Type B pancreatic cell (in vitro differentiated cells): ENCODE measurements around the gene SPG21. TPM values are rescaled to one million over a fixed set of nuclear protein-coding genes. Genes with fewer than 3 reads are reported as not detected.

Source experiments
- DNase-seq: peaks from one replicate; pipeline ENCODE4 v3.0.0; 2021; ENCODE audit warnings: mixed read lengths; ENCODE audit not compliant: unreplicated experiment; ENCODE audit errors: extremely low spot score
- H3K27ac Mint-ChIP-seq: 2 replicates; pipeline ENCODE4 v1.8.0; 2021; ENCODE audit warnings: mild to moderate bottlenecking, mixed read lengths
- H3K27me3 Mint-ChIP-seq: 2 replicates; pipeline ENCODE4 v1.8.0; 2021; ENCODE audit warnings: mixed read lengths
- H3K36me3 Mint-ChIP-seq: 2 replicates; pipeline ENCODE4 v1.8.0; 2021; ENCODE audit warnings: mixed read lengths
- H3K4me1 Mint-ChIP-seq: one replicate; pipeline ENCODE4 v1.8.0; 2021; ENCODE audit warnings: mixed read lengths; ENCODE audit not compliant: unreplicated experiment
- H3K4me3 Mint-ChIP-seq: 2 replicates; pipeline ENCODE4 v1.8.0; 2021; ENCODE audit warnings: mild to moderate bottlenecking, mixed read lengths
- H3K9me3 Mint-ChIP-seq: 2 replicates; pipeline ENCODE4 v1.8.0; 2021; ENCODE audit warnings: mixed read lengths
- total RNA-seq: library from RNA; stranded (reverse); gene quantifications from 2 replicates; pipeline ENCODE4 v1.2.1, GENCODE V29; 2021; ENCODE audit warnings: low replicate concordance
- TF ChIP-seq, protein P1 (sequence below): fragments of 200-600 bp; sonication (generic); conservative IDR thresholded peaks from 2 replicates; pipeline ENCODE4 v1.5.0; 2021; ENCODE audit warnings: antibody characterized with exemption, mild to moderate bottlenecking

The SPG21 gene
- total RNA-seq, 1 donor from 2014 or later, result 80.7 TPM

DNA sequence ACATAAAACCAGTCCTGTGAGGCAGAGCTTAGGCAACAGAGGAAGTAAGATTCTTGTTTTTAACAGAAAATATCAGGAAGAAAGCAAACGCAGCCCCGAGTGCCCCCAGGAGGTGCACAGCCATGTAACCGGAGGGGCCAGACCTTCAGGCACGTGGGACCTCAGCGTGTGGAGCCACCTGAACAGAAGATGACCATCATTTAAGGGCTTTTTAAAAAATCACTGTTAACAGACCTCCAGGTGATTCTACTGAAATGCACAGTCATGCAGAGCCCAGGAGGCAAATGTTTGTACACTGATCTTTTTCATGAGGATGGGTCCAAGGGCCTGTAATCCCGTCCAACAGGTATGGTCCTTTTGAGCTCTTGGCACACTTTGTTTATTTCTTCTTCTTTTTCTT lies 38.8 kb downstream of the SPG21 start:
- Mint-ChIP-seq H3K4me1 (no peaks in the 10 kb centered on the region), H3K4me3 (no peak overlapping the region), H3K27me3 (no peaks in the 10 kb centered on the region), H3K27ac (peak overlapping the region; percentile 90), H3K36me3 (peaks cover 18% of the 10 kb centered on the region), H3K9me3 (peaks cover 15% of the 10 kb centered on the region)
- no peak for DNase-seq
- TF ChIP-seq, protein P1, sequence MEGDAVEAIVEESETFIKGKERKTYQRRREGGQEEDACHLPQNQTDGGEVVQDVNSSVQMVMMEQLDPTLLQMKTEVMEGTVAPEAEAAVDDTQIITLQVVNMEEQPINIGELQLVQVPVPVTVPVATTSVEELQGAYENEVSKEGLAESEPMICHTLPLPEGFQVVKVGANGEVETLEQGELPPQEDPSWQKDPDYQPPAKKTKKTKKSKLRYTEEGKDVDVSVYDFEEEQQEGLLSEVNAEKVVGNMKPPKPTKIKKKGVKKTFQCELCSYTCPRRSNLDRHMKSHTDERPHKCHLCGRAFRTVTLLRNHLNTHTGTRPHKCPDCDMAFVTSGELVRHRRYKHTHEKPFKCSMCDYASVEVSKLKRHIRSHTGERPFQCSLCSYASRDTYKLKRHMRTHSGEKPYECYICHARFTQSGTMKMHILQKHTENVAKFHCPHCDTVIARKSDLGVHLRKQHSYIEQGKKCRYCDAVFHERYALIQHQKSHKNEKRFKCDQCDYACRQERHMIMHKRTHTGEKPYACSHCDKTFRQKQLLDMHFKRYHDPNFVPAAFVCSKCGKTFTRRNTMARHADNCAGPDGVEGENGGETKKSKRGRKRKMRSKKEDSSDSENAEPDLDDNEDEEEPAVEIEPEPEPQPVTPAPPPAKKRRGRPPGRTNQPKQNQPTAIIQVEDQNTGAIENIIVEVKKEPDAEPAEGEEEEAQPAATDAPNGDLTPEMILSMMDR, result no peak

DNA sequence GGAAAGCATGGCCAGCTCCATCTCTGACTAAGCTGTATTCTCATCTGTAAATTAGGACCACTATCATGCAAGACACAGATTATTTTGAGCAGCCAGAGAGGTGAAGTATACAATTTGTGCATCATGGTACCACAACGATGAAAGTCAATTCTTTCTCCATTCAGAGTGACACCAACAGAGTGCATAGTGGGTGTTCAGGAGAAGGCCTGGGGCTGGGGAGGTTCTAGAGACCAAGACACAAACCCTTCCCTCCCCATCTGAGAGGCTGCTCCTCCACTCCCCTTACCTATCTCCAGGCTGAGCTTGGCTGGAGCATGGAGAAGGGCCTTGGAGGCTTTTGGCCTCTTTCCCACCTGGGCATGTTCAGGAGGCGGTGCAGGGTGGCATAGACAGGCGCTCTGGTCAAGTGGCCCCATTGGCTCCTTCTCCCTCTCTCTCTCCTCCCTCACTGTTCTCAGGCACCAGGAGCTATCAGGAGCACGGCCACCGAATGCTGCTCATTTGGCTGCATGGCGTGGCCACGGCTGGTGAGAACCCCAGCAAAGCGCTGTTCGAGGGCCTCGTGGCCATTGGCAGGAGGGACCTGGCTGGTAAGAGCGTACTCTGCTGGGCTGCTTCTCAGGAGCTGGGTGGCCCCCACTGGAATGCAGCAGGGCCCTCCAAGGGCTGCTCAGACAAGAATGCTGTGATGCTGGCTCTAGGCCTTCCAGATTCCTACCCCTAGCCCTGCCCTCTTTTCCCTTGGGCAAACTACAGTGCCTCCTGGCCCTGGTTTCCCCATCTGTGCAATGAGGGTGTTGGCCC lies 40.1 kb downstream of the SPG21 start:
- H3K36me3 Mint-ChIP-seq, result peaks cover 6% of the 10 kb centered on the region
- H3K4me3 Mint-ChIP-seq, result no peak overlapping the region
- peaks cover 11% of the 10 kb centered on the region for H3K9me3 Mint-ChIP-seq
- TF ChIP-seq, protein P1, result no peak
- H3K27me3 Mint-ChIP-seq, result no peaks in the 10 kb centered on the region
- DNase-seq, result peak; percentile 24
- no peaks in the 10 kb centered on the region for H3K4me1 Mint-ChIP-seq
- H3K27ac Mint-ChIP-seq, result peak overlapping the region; percentile 90

DNA sequence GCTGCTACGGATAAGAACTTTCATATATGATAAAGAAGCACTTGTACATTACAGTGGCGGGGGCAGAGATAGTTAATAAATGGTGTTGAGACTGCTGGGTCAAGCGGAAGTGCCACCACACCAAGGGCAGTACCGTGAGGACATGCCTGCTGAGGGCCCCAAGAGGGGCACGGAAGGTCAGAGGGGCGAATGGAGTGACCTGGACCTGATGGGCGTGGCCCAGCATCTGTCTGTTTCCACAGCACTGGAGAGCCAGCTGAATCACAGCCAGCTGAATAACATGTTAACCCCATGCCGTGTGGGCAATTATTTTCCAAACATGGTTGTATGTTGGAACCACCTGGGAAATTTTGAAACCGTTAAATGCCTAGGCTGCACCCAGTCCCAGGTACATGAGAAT lies 40.8 kb downstream of the SPG21 start:
- Mint-ChIP-seq H3K27ac (peak overlapping the region; percentile 21), H3K4me3 (no peak overlapping the region), H3K9me3 (peaks cover 7% of the 10 kb centered on the region), H3K4me1 (no peaks in the 10 kb centered on the region), H3K27me3 (no peaks in the 10 kb centered on the region), H3K36me3 (peaks cover 6% of the 10 kb centered on the region)
- TF ChIP-seq, protein P1, result no peak
- peak; percentile 57 for DNase-seq

DNA sequence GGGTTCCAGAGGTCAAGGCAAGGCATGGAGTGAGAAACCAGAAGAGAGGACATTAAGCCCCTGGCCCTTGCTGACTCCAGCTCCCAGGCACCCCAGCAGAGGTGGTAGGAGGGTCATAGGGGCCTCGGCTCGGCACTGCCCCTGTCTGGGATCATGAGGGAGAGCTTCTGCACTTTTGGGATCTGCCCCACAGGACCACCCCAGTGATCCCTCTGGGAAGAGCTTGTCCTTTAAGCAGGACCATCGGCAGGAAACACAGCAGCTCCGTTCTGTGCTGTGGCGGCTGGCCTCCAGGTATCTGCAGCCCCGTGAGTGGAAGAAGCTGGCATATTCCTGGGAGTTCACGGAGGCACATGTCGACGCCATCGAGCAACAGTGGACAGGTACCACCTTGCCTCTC lies 42.5 kb downstream of the SPG21 start:
- Mint-ChIP-seq H3K36me3 (peaks cover 6% of the 10 kb centered on the region), H3K9me3 (peaks cover 6% of the 10 kb centered on the region), H3K4me3 (no peak overlapping the region), H3K27ac (no peak overlapping the region), H3K27me3 (no peaks in the 10 kb centered on the region), H3K4me1 (no peaks in the 10 kb centered on the region)
- peak; percentile 42 for DNase-seq
- TF ChIP-seq, protein P1, result no peak

DNA sequence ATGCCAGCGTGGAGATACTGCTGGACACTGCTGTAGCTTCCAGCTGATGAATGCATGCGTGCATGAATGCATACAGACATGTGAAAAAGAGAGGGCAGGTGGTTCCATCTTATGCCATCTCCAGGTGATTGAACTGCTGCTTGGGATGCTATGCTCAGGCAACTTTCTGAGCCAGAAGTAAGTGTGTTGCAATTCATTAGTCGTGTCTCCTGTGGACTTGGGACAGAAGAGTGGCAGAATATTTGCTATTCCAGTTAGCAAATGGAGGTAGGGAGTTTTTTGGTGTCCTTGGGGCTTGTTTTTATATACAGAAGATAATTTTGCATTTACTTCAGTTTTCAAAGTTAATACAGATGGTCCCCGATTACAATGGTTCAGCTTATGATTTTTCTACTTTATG lies 44.8 kb downstream of the SPG21 start:
- DNase-seq, result no peak
- H3K27me3 Mint-ChIP-seq, result no peaks in the 10 kb centered on the region
- H3K4me1 Mint-ChIP-seq, result no peaks in the 10 kb centered on the region
- no peak overlapping the region for H3K4me3 Mint-ChIP-seq
- peaks cover 3% of the 10 kb centered on the region for H3K36me3 Mint-ChIP-seq
- TF ChIP-seq, protein P1, result no peak
- H3K9me3 Mint-ChIP-seq, result no peaks in the 10 kb centered on the region
- H3K27ac Mint-ChIP-seq, result no peak overlapping the region
